GM18858 (cell line): Measurements from ENCODE around the gene CACNA1G.

Source experiments
- ATAC-seq: cut with Tn5 transposase; IDR thresholded peaks from one replicate; pipeline ENCODE4 v1.9.1; 2021; ENCODE audit not compliant: unreplicated experiment

Gene CACNA1G

DNA sequence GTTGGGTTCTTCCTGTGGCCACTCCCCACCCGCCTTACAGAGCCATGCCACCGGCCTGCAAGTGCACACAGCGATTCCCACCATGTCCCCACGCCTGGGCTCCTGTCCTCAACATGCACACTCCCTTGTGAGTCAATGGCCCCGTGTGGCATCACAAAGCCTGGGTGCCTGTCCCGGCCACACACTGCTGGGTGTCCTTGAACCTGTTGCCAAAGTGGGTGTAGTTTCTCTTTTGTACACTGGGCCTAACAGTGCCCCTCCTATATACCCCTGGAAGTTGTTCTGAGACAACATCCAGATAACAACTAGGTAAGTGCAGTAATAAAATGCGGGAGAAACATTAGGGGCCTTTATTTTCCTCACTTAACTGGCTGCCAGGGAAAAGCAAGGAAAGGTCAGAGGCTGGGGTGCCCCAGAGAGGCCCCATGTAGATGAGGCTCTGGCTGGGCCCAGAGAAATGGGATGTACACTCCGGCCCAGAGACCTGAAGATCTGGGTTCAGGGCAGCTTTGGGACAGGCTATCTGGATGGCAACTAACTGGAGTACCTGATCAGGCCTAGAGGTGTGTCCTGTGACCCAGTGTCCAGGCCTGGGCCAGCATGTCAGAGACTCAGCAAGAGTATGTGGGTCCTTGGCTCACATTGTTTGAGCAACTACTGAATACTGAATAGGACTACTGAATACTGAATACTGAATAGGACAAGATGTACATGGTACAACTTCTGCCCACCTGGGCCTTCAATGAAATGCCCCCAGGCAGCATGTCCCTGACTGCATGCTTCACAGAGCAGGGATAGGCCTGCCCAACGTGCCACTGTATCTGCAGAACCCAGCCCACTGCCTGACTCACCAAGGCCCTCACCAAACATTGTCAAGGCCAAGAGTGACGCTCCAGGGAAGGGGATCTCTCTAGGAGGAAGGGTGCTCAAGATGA lies 82.5 kb downstream of the CACNA1G start:
- no peak for ATAC-seq

- ATAC-seq = no peak
Observed at GRCh38 chr17:50645748-50646682, 85.5 kb downstream of the CACNA1G start.

DNA sequence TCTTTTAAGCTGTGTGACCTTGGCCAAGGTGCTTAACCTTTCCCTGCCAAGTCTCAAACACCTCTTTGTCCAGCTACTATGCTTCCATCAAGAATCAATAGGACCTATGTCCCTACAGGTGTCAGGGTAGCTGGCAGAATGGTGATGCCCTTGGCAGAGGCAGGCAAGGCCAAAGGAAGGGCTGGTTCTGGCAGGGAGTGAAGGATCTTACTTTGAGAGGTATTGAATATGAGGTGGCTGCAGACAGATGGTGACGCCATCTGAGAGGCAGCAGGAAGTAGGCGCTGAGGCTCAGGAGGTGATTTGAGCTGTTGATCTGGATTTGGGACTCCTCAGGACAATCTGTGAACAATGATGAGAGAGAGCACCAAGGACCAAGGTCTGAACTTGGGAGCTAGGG lies 86.7 kb downstream of the CACNA1G start:
- no peak for ATAC-seq

DNA sequence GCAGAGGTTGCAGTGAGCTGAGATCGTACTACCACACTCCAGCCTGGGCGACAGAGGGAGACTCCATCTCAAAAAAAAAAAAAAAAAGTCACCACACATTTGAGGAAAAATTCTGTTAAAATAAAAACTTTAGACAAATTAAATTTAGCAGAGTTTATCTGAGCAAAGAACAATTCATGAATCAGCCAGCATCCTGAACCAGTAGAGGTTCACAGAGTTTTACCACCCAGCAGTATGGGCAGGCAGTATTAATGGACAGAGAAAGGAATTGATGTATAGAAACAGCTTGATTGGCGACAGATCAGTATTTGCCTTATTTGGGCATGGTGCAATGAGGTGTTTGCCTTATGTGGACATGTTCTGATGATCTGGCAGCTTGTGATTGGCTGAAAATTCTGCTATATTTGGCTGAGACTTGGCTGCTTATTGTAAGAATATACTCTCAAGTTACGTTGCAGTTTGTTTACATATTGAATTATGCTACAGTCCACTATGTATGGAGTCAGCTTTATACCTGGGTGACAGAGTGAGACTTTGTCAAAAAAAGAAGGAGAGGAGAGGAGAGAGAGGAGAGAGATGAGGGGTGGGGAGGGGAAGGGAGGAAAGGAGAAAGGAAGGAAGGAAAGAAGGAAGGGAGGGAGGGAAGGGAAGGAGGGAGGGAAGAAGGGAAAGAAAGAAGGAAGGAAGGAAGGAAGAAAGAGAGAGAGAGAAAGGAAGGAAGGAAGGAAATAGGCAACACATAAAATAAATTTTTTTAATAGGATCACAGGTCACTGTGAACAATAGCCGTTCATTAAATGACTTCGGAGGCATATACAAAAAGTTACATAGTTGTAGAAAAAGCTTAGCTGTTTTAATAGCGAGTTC lies 88.8 kb downstream of the CACNA1G start:
- ATAC-seq = no peak

GRCh38 chr17:50651661-50652060 lies 91.1 kb downstream of the CACNA1G start:
- ATAC-seq = no peak

DNA sequence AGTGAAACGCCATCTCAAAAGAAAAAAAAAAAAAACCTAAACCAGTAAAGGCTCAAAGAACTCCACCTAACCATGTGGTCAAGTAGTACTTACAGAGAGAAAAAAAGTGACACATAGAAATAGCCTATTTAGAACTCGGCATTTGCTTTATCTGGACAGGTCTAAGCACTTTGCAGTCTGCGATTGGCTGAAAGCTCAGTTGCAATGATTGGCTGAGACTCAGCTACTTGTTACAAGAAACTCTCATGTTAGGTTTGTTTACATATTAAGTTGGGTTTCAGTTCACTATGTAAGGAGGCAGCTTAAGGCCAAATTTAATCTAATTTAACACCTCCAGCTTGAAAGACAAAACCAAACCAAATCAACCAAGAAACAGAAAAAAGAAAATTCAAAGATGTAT lies 93.2 kb downstream of the CACNA1G start:
- ATAC-seq = no peak

GRCh38 chr17:50656509-50656908 lies 96.0 kb downstream of the CACNA1G start:
- ATAC-seq = no peak

DNA sequence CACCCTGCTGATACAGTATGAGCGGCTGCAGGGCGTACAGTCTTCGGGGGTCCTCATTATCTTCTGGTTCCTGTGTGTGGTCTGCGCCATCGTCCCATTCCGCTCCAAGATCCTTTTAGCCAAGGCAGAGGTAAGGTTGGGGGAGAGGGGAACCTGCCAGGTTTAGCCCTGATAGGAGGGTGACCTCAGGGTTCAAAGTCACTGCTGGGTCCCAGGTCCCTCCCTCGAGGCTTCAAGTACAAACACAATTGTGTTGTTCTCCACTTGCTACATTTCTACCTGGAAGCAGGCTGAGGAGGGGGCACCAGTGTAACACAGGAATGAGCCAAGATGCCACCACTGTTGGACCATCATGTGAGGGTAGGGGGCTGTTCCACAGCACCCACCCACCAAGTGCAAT lies 96.5 kb downstream of the CACNA1G start:
- no peak for ATAC-seq

- no peak for ATAC-seq
Observed at GRCh38 chr17:50657627-50658026, 97.1 kb downstream of the CACNA1G start.

GRCh38 chr17:50658616-50659015 lies 98.1 kb downstream of the CACNA1G start:
- ATAC-seq = no peak

GRCh38 chr17:50659179-50659578 lies 98.7 kb downstream of the CACNA1G start:
- ATAC-seq = no peak

DNA sequence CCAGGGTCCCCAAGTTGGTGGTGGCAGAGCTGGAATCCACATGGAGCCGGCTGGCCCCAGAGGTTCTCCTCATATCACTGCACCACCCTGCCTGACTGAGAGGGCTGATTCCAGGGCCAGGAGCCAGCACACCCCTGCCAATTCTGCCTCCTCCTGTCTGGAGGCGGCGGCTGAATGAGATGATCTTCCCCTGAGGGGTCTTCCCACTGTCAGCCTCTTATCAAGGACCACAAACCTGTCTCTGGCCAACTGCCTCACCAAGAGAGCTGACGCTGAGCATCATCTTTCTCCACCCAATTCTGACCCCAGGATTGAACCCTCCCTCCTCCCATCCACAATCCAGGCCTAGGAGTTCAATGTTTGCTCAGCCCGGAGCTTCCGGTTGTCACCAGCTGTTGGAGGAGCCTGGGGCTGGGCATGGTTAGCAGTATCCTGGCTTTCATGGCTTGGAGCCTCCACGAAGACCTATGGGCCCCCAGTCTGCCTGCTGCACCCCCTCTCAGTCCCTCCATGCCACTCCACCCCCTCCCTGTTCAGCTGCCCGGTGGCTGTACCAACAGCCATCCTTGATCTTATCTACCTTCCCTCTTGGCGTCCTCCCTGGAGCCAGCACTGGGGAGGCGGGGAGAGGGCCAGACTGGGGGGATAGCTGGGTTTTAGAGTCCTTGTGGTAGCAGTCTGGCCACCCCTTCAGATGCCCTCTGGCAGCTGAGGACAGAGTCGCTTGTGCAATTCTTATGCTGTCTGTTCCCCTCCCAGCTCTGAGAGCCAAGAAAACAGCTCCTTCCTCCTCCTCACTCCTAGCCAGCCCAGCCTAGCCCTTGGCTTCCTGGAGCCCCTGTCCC lies 99.7 kb downstream of the CACNA1G start:
- no peak for ATAC-seq

DNA sequence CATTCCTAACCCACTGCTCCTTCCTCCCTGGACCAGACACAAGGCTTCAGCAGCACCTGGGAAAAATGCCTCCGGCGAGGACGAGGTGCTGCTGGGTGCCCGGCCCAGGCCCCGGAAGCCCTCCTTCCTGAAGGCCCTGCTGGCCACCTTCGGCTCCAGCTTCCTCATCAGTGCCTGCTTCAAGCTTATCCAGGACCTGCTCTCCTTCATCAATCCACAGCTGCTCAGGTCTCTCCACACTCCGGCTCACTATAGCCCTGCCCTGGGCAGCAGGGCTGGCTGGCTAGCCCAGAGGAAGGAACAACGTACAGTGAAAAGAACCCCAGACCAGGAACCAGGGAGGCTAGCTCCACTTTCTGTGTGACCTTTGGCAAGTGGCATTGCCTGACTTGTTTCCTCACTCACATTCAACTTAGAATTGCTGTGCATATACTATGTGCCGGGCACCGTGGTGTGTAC lies 100.4 kb downstream of the CACNA1G start:
- no peak for ATAC-seq

GRCh38 chr17:50661348-50661747 lies 100.8 kb downstream of the CACNA1G start:
- ATAC-seq = no peak

- ATAC-seq = no peak
Observed at GRCh38 chr17:50661795-50662391, 101.4 kb downstream of the CACNA1G start.

DNA sequence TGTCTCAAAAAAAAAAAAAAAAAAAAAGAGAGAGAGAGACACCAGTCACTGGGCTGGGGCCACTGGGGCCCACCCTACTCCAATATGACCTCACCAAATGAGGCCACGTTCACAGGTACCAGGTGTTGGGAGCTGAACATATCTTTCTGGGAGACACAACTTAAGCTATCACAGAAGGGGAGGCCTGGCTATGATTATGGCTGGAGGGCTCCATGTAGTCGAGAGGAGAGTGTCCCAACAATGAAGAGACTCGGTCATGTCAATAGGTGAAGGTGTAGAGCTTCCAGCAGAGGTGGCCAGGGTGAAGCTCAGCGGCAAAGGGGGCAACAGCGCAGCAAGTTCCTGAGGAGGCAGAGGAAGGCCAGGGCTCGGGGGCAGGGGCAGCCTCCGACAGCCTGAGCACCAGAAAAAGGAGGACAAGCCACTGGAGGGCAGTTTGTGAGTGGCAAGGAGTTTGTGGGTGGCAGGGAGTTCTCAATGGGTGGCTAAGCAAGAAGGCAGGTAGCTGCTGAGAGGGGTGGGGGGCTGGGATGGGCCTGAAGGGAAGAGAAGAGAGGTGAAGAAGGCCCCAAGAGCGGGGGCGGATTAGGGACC lies 102.2 kb downstream of the CACNA1G start:
- ATAC-seq = no peak

DNA sequence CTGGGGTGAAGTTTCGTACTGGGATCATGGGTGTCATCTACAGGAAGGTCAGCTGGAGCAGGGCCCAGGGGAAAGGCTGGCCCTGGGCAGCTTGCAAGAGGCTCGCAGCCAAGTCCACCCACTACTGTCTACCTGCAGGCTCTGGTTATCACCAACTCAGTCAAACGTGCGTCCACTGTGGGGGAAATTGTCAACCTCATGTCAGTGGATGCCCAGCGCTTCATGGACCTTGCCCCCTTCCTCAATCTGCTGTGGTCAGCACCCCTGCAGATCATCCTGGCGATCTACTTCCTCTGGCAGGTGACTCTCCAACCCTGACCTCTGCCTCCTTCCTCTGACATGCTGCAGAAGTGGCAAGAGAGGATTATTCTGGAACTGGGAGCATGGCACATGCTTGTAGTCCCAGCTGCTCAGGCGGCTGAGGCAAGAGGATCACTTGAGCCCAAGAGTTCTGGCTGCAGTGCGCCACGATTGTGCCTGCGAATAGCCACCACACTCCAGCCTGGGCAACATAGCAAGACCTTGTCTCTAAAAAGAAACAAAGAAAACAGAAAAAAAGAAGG lies 103.4 kb downstream of the CACNA1G start:
- ATAC-seq = no peak

- ATAC-seq = no peak
Observed at GRCh38 chr17:50664788-50665458, 104.4 kb downstream of the CACNA1G start.
